Naive thymus-derived CD8-positive, alpha-beta T cell (primary cell): Measurements from ENCODE around the gene MOSPD3. TPM values are rescaled to one million over a fixed set of nuclear protein-coding genes. Genes with fewer than 3 reads are reported as not detected.

Source experiments
- ATAC-seq, 2 donors: fragments of 150-1000 bp; cut with Tn5 transposase in 1 of 2; sonication (Bioruptor Pico), chemical (Tn5 transposase) in 1 of 2; 1 replicate in 1 of 2; 2 replicates in 1 of 2; pipeline ENCODE4 v1.10.0; 2021; ENCODE audit warnings: mild to moderate bottlenecking in 2 of 2, moderate library complexity in 2 of 2
- POLR2A ChIA-PET: fragments of 350-600 bp; sonication (Branson Sonifier 250); formaldehyde crosslinking; loops from one replicate; lab custom pipeline; 2021; ENCODE audit warnings: antibody characterized with exemption; lab: Charles Lee
- DNase-seq, 10 donors: peaks; one replicate each; pipeline versions ENCODE4 v3.0.0 to v3.0.0-alpha.2; 2020 to 2022
- H3K27ac Mint-ChIP-seq, 10 donors: one replicate each; pipeline ENCODE4 v1.8.0; 2020 to 2022; ENCODE audit warnings: mild to moderate bottlenecking in 10 of 10, mixed read lengths in 10 of 10, moderate library complexity in 4 of 10, inconsistent platforms in 1 of 10
- H3K27me3 Mint-ChIP-seq, 5 donors: one replicate each; pipeline ENCODE4 v1.8.0; 2021 to 2022; ENCODE audit warnings: mixed read lengths in 5 of 5
- H3K36me3 Mint-ChIP-seq, 3 donors: one replicate each; pipeline ENCODE4 v1.8.0; 2020 to 2022; ENCODE audit warnings: mixed read lengths in 3 of 3, mild to moderate bottlenecking in 2 of 3, inconsistent platforms in 1 of 3
- H3K4me1 Mint-ChIP-seq, 4 donors: one replicate each; pipeline ENCODE4 v1.8.0; 2021 to 2022; ENCODE audit warnings: mixed read lengths in 4 of 4
- H3K4me3 Mint-ChIP-seq, 10 donors: one replicate each; pipeline ENCODE4 v1.8.0; 2020 to 2022; ENCODE audit warnings: mild to moderate bottlenecking in 10 of 10, mixed read lengths in 10 of 10, moderate library complexity in 6 of 10, inconsistent platforms in 1 of 10
- H3K9me3 Mint-ChIP-seq, 9 donors: one replicate each; pipeline ENCODE4 v1.8.0; 2020 to 2022; ENCODE audit warnings: mixed read lengths in 9 of 9, mild to moderate bottlenecking in 3 of 9, inconsistent platforms in 1 of 9, moderate library complexity in 1 of 9
- polyA plus RNA-seq, 3 donors: library from polyadenylated mRNA; unstranded; fragments of 300-500 nt; fragmentation: Illumina TruSeq; gene quantifications; one replicate each; pipeline ENCODE4 v1.2.3, GENCODE V29; 2021
- total RNA-seq, 8 experiments: library from RNA in 2 of 8; stranded (reverse) in 2 of 8; gene quantifications; one replicate each; pipeline ENCODE4 v1.2.3 and lab custom pipeline; 2021 to 2026

Gene MOSPD3
- total and polyA plus RNA-seq, 5 experiments from 2014 or later = 13.0 to 21.0 (median 16.4) TPM

DNA sequence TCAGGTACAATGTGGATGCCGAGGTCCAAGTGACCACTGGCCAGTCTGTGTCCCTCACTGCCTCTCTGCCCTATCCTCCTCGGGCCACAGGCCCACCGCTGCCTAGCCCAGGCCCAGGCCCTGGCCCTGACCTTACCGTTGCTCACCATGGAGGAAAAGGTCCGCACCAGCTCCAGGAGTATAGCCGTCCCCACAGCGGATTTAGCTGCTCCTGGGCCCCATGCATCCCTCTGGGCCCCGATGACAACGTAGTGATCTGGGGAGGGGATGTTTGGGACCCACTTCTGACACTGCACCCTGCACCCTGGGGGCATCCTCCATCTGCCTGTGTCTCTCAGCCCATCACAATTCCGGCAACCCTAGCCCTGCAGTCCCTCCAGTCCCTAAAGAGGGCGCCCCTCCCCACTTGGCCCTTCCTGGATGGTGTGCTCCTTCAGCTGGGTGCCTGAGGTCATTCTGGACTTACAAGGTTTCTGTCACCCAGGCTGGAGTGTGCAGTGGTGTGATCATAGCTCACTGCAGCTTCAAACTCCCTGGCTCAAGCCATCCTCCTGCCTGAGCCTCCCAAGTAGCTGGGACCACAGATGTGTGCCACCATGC lies 16.9 kb downstream of the MOSPD3 start:
- Mint-ChIP-seq H3K27ac (peak overlapping the region in 6 of 10 donors; percentile 33 to 86 (median 72)), H3K36me3 (no peaks in the 10 kb centered on the region), H3K9me3 (no peaks in the 10 kb centered on the region), H3K4me1 (peaks cover 21 to 59% (median 50%) of the 10 kb centered on the region in 4 donors), H3K27me3 (peaks cover 0 to 4% (median 0%) of the 10 kb centered on the region in 5 donors), H3K4me3 (peak overlapping the region in 5 of 10 donors; percentile 7 to 72 (median 30))
- ATAC-seq (no peak), DNase-seq (no peak)
- POLR2A ChIA-PET = interaction anchor here (1.2 to 1.9 kb wide), 4 partner anchors 44 to 200 kb away, joined by 3 to 6 read pairs (median 3); partner anchors contain the start of gene MEPCE

DNA sequence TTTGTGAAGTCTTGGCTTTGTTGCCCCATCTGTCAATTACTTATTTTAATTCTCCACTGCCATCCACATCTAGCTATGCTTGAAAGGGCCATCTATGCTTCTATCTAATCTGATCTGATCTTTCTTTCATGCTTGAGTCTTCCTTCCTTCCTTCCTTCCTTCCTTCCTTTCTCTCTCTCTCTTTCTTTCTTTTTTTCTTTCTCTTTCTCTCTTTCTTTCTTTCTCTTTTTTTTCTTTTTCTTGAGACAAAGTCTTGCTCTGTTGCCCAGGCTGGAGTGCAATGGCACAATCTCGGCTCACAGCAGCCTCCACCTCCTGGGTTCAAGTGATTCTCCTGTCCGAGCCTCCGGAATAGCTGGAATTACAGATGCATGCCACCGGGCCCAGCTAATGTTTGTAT lies 17.7 kb downstream of the MOSPD3 start:
- peaks cover 21 to 61% (median 50%) of the 10 kb centered on the region in 4 donors for H3K4me1 Mint-ChIP-seq

DNA sequence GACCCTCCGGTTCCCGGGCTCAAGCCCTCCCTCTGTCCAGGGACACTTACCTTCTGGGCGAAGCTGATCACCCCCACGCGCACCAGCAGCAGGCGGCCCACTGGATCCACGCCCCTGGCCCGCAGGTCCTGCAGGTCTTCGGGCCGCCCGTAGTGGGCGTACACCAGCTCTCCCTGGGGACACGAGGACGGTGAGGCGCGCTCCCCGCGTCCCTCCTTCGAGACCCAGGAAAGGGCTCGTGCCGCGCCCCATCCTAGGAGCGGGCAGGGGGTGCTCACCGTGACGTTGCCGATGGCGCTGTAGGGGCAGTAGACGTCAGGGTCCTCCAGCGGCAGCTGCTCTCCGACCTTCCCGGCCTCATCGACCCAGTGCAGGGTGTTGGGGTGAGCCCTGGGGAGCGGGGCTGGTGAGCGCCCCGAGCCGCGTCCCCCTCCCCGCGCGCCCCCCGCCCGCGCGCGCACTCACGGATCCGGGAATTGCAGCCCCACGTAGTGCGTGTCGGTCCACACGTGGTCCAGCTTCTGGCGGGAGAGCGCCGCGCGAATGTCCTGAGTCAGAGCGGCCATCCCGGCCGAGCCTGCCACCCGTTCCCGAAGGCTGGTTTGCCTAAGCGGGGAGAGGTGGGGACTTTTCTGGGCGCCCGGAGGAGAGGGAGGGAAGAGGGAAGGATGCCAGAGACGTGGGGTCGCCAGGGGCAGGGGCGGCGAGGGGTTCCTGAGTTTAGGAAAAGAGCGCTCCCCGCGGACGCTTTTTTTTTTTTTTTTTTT lies 20.8 kb downstream of the MOSPD3 start:
- POLR2A ChIA-PET = interaction anchor here (0.6 to 2.2 kb wide), 17 partner anchors 16 to 242 kb away, joined by 3 to 15 read pairs (median 3); partner anchors contain the start of genes FBXO24, GIGYF1, LRCH4 and MOSPD3
- no peaks in the 10 kb centered on the region for H3K36me3 Mint-ChIP-seq
- peak overlapping the region in 7 of 10 donors; percentile 34 to 79 (median 57) for H3K27ac Mint-ChIP-seq
- H3K4me1 Mint-ChIP-seq = peaks cover 17 to 38% (median 31%) of the 10 kb centered on the region in 4 donors
- peak overlapping the region; percentile 77 to 87 (median 82) for H3K4me3 Mint-ChIP-seq
- peak; percentile 28 to 76 (median 46) for DNase-seq
- H3K27me3 Mint-ChIP-seq = peaks cover 0 to 5% (median 0%) of the 10 kb centered on the region in 5 donors
- peak; percentile 79 to 81 for ATAC-seq
- H3K9me3 Mint-ChIP-seq = no peaks in the 10 kb centered on the region

More for the DNA sequence above, 17.7 kb downstream of the MOSPD3 start:
- H3K36me3 Mint-ChIP-seq = no peaks in the 10 kb centered on the region
- no peak for DNase-seq
- no peak for ATAC-seq
- peak overlapping the region in 7 of 10 donors; percentile 10 to 73 (median 62) for H3K27ac Mint-ChIP-seq
- POLR2A ChIA-PET = interaction anchor here (0.6 to 1.9 kb wide), 5 partner anchors 35 to 201 kb away, joined by 3 to 6 read pairs (median 3); partner anchors contain the start of gene MEPCE
- peak overlapping the region in 3 of 10 donors; percentile 2 to 47 (median 40) for H3K4me3 Mint-ChIP-seq
- H3K9me3 Mint-ChIP-seq = no peaks in the 10 kb centered on the region
- H3K27me3 Mint-ChIP-seq = peaks cover 0 to 5% (median 0%) of the 10 kb centered on the region in 5 donors

DNA sequence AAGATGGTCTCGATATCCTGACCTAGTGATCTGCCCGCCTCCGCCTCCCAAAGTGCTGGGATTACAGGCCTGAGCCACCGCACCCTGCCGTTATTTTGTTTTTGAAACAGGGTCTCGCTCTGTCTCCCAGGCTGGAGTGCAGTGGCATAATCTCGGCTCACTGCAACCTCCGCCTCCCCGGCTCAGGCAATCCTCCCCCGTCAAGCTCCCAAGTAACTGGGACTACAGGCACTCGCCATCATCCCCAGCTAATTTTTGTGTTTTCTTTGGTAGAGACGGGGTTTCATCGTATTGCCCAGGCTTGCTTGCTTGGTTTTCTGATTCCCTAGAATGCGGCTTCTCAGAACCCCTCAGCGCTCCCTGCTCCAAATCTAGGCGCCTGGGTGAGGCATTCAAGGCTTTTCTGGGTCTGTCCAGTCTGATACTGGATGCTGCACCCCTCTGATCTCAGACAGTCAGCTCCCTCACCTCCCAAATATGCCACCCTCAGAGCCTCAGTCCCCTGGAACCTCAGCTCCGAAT lies 27.7 kb downstream of the MOSPD3 start:
- Mint-ChIP-seq H3K9me3 (no peaks in the 10 kb centered on the region), H3K27ac (no peak overlapping the region)
- POLR2A ChIA-PET = interaction anchor here (0.9 to 1.5 kb wide), 2 partner anchors 28 to 54 kb away, joined by 3 read pairs; partner anchors contain the start of genes FBXO24, LRCH4 and MOSPD3

DNA sequence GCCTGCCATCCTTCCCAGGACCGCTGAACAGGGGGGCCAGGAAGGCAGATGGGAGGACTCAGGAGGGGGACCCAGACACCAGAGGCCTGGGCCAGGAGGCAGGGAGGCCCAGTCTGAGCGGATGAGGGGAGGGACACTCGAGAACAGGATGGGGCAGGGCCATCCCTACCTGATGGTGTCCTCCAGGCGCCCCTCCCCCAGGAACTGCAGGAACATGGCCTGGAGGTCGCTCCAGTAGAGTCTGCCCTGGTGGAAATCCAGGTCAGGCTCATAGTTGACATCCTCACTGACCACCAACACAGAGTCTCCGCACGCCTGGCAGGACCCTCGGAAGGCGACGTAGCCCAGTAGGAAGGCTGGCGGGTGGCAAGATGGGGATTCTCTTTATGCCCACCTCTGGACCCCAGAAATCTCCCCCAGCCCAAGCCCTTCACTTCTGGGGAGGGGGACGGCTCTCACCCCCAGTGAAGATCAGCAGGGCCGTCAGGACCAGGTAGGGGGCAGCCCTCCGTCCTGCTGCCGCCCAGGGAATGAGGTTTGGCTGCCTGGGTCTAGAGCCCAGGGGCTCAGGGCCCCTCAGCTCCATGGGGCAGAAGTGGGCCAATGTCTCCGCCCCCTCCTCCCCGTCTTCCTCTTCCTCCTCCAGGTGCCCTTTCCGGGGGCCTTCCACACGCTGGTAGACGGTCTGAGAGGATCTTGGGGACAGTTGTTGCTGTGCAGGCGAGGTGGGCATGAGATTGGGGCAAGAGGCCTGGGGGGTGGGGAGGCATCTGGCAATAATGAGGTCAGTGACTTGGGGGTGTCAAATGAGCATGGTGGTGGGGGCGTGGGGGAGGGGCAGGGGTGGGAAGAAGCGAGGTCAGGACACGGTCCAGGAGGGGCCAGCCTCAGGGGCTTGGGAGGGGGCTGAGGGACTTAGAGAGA lies 28.4 kb downstream of the MOSPD3 start:
- POLR2A ChIA-PET = no interaction called here
- H3K36me3 Mint-ChIP-seq = no peaks in the 10 kb centered on the region
- H3K4me1 Mint-ChIP-seq = peaks cover 0 to 5% (median 0%) of the 10 kb centered on the region in 4 donors
- H3K27me3 Mint-ChIP-seq = peaks cover 0 to 8% (median 0%) of the 10 kb centered on the region in 5 donors
- H3K27ac Mint-ChIP-seq = peak overlapping the region in 1 of 10 donors; percentile 38
- no peak overlapping the region for H3K4me3 Mint-ChIP-seq
- ATAC-seq = no peak
- no peak for DNase-seq
- H3K9me3 Mint-ChIP-seq = no peaks in the 10 kb centered on the region

More for the DNA sequence above, 27.7 kb downstream of the MOSPD3 start:
- ATAC-seq (no peak), DNase-seq (no peak)
- Mint-ChIP-seq H3K27me3 (peaks cover 0 to 6% (median 0%) of the 10 kb centered on the region in 5 donors), H3K4me3 (no peak overlapping the region), H3K36me3 (no peaks in the 10 kb centered on the region), H3K4me1 (peaks cover 0 to 5% (median 0%) of the 10 kb centered on the region in 4 donors)

DNA sequence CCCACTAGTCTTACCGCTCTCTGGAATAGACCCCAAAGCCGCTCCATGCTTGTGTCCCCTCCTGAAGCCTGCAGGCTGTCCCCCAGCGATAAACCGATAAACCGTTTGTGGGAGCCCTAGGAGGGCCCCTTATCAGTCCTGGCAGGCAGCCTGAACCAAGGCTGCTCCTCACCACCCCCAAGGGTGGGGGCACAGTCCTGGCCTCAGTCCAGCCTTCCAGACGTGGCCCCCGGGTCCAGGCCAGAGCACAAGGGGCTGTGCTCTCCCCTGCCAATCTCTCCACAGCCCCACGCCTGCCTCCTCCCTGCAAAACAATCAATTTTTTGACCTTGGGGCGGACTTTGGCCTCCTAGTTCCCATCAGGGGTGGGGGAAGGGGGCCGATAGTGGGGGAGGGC lies 29.1 kb downstream of the MOSPD3 start, which contains the start of gene TFR2:
Gene TFR2 (minus strand): TSS at position 90 of the 397 bp plus-strand sequence. CDS start 43 bp downstream, at position 47.
- H3K27me3 Mint-ChIP-seq = peaks cover 0 to 10% (median 0%) of the 10 kb centered on the region in 5 donors
- POLR2A ChIA-PET = no interaction called here
- H3K27ac Mint-ChIP-seq = peak within 1 kb of the TSS in 1 of 10 donors; percentile 38

DNA sequence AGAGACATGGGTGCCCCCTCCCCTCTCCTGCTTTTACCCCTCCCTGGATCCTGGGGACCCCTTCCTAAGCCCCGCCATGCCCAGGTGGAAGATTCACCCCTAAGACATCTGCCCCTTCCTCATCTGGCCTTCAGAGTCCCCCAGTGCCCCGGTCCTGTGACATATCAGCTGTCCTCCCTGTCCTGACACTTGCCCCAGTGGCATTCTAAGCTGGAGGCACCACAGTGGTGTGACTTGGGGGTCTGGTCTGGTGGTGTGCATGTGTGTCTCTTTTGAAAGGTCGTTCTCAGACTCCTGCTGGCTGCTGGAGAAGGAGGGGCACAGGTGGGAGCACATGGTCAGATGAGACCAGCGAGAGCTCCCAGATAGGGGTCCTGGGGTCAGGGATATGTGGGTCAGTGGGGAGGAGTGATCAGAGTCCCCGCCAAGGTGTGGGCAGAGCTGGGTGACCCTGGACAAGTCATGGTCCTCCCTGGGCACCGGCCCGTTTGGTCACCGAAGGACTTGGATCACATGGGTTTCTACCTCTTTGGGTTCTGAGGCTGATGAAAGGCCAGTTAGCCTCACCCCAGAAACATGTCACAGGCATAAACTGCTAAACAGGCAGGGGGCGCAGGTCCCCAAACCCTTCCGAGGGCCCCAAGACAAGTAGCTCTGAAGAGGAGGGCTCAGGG lies 29.7 kb downstream of the MOSPD3 start:
- Mint-ChIP-seq H3K4me3 (no peak overlapping the region), H3K27me3 (peaks cover 0 to 9% (median 0%) of the 10 kb centered on the region in 5 donors), H3K27ac (no peak overlapping the region), H3K9me3 (no peaks in the 10 kb centered on the region), H3K36me3 (no peaks in the 10 kb centered on the region), H3K4me1 (peaks cover 0 to 5% (median 0%) of the 10 kb centered on the region in 4 donors)
- POLR2A ChIA-PET = no interaction called here
- DNase-seq = no peak
- no peak for ATAC-seq

More for the DNA sequence above, 29.1 kb downstream of the MOSPD3 start, which contains the start of gene TFR2:
- no peaks in the 10 kb centered on the region for H3K36me3 Mint-ChIP-seq
- ATAC-seq (no peak), DNase-seq (no peak)
- peaks cover 0 to 5% (median 0%) of the 10 kb centered on the region in 4 donors for H3K4me1 Mint-ChIP-seq
- no peak within 1 kb of the TSS for H3K4me3 Mint-ChIP-seq
- H3K9me3 Mint-ChIP-seq = no peaks in the 10 kb centered on the region

DNA sequence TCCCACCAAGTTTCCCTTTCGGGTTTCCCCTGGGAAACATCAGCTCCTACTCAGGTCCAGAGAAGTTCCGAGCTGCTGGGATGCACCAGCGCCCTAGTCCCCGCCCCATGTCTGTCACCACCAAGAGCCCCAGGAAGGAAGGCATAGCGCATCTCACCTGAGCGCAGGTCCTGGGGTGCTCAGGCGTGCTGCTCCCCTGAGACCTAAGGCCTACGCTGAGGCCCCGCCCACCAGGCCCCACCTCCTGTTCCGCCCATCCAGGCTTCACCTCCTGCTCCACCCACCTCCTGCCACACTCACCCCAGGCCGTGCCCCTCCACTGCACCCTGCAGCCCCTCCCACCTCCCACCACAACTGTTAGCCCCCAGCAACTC lies 30.2 kb downstream of the MOSPD3 start:
- DNase-seq = no peak
- peak; percentile 30 to 61 for ATAC-seq
- POLR2A ChIA-PET = no interaction called here
- H3K9me3 Mint-ChIP-seq = no peaks in the 10 kb centered on the region
- H3K36me3 Mint-ChIP-seq = no peaks in the 10 kb centered on the region
- H3K4me3 Mint-ChIP-seq = no peak overlapping the region
- peaks cover 0 to 5% (median 0%) of the 10 kb centered on the region in 4 donors for H3K4me1 Mint-ChIP-seq
- peaks cover 0 to 12% (median 0%) of the 10 kb centered on the region in 5 donors for H3K27me3 Mint-ChIP-seq
- H3K27ac Mint-ChIP-seq = no peak overlapping the region

DNA sequence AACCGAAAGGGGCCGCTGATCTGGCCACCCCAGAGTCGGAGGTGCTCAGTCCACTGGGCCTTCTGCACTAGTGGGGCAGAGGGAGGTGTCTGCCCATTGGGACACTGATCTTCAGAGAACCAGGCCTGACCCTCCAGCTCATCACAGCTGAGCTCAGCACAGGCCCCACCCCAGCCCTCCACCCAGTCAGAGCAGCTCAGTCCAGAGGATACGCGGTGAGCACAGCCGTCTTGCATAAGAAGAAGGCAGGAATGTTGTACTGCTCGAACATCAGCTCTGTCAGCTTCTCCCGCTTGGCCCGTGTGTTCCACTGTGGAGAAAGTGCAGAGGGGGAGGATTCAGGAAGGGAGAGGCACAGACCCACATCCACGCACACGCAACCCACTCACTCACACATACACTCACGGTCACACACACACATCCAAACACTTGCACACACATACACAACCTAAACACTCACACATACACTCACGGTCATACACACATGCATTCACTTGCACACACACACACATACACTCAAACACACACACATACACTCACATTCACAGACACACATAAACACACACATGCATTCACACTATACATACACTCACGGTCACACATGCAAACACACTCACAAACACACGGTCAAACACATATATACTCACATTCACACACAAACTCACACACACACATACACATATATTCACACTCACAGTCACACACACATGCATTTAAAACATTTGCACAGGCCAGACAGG lies 37.7 kb downstream of the MOSPD3 start:
- Mint-ChIP-seq H3K36me3 (peaks cover 0 to 5% (median 0%) of the 10 kb centered on the region in 3 donors), H3K9me3 (peaks cover 0 to 4% (median 0%) of the 10 kb centered on the region in 9 donors), H3K4me3 (no peak overlapping the region), H3K27ac (no peak overlapping the region), H3K4me1 (no peaks in the 10 kb centered on the region), H3K27me3 (peaks cover 15 to 53% (median 23%) of the 10 kb centered on the region in 5 donors)
- ATAC-seq (no peak), DNase-seq (no peak)
- POLR2A ChIA-PET = no interaction called here

DNA sequence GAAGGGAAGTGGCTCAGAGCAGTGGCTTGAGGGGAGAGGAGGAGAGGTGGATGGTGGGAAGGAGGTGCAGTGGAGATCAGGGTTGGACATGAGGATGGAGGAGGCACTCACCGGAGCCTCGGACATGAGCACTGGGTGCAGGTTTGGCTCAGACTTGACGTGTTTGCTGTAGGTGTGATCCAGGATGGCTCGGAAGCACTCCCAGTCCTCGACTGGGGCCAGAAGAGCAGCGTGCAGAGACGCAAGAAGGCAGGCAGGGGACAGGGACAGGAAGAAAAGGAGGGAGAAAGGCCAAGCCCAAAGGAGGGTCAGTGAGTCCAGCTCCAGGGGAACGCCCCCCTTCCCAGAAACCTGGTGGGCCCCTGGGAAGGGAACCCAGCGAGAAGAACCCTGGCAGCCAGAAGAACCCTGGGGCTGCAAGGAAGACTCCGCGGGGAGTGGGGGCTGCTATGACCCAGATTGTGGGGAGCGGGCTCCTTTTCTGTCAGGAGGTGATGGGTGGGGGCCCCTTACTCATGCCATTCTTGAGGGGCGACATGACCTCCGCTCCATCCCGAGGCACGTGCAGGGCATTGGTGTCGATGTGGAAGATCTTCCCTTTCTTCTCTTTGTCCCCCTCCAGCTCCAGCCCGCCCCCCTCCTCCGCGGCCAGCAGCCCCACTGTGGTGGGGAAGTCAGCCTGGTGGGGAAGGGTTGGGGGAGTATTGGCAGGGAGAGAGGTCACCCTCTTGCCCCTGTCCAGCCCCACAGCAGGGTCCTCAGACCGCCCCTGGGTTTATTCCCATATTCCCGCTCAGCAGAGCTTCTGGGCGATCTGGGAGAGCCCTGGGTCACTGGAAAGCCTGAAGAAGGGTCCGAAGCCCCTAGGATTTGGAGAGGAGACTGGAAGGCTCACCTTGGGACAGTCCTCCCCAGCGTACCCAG lies 42.8 kb downstream of the MOSPD3 start:
- Mint-ChIP-seq H3K27ac (peak overlapping the region in 1 of 10 donors; percentile 79), H3K4me3 (no peak overlapping the region), H3K9me3 (peaks cover 0 to 4% (median 0%) of the 10 kb centered on the region in 9 donors), H3K4me1 (no peaks in the 10 kb centered on the region), H3K36me3 (peaks cover 0 to 5% (median 0%) of the 10 kb centered on the region in 3 donors), H3K27me3 (peaks cover 21 to 65% (median 43%) of the 10 kb centered on the region in 5 donors)
- no peak for DNase-seq
- POLR2A ChIA-PET = interaction anchor here (0.6 to 0.7 kb wide), 2 partner anchors 11 to 196 kb away, joined by 3 to 4 read pairs; no protein-coding TSS in a partner anchor
- ATAC-seq = no peak
